Body of pancreas (tissue), 4 donors: ENCODE results near the gene ST8SIA5.

Experiments
- POLR2A ChIP-seq, 3 donors: fragments of 450-650 bp; IDR thresholded peaks; one replicate each; pipeline ENCODE4 v1.6.1; 2016; ENCODE audit warnings: antibody characterized with exemption in 3 of 3, mild to moderate bottlenecking in 2 of 3
- TF ChIP-seq, protein P1 (sequence below), 7 experiments: fragments of 450-650 bp in 4 of 7; fragments of 200-600 bp in 3 of 7; sonication (generic) in 3 of 7; IDR thresholded peaks; one replicate each; pipeline ENCODE4 v1.5.1; 2016 to 2019; ENCODE audit warnings: antibody characterized with exemption in 7 of 7

DNA sequence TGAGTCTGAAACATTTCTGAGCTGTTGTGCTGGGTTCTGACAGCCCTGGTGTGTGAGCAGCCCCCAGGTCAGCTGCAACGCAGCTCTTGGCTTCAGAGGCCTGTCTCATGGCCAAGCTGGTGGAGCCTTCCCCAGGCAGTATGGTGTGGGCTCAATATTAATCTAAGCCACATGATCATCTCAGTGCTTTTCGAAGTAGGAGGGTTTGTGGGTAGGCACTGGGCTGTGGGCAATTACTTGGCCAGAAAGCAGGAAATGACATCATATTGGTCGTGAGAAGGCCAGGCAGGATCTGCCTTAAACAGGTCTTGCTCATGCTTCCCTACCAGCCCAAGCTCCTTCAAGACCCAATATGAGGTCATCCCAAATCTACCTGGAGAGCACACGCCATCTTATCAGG lies 126.7 kb downstream of the ST8SIA5 start:
- TF ChIP-seq, protein P1, sequence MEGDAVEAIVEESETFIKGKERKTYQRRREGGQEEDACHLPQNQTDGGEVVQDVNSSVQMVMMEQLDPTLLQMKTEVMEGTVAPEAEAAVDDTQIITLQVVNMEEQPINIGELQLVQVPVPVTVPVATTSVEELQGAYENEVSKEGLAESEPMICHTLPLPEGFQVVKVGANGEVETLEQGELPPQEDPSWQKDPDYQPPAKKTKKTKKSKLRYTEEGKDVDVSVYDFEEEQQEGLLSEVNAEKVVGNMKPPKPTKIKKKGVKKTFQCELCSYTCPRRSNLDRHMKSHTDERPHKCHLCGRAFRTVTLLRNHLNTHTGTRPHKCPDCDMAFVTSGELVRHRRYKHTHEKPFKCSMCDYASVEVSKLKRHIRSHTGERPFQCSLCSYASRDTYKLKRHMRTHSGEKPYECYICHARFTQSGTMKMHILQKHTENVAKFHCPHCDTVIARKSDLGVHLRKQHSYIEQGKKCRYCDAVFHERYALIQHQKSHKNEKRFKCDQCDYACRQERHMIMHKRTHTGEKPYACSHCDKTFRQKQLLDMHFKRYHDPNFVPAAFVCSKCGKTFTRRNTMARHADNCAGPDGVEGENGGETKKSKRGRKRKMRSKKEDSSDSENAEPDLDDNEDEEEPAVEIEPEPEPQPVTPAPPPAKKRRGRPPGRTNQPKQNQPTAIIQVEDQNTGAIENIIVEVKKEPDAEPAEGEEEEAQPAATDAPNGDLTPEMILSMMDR (IDR thresholded peaks at IDR 0.05), result no peak
- no peak for TF ChIP-seq POLR2A (IDR thresholded peaks at IDR 0.05)
